Prostate gland (tissue), 2 donors: ENCODE data around the gene TBC1D22A.

Experiments used
- CTCF ChIP-seq, 4 experiments: fragments of 200-600 bp in 2 of 4; fragments of 450-650 bp in 2 of 4; sonication (generic) in 2 of 4; IDR thresholded peaks; 1 replicate in 3 of 4; 2 replicates in 1 of 4; pipeline ENCODE4 v1.5.1; 2016 to 2019; ENCODE audit warnings: antibody characterized with exemption in 4 of 4, mild to moderate bottlenecking in 2 of 4, moderate library complexity in 2 of 4
- POLR2A ChIP-seq: fragments of 450-650 bp; IDR thresholded peaks from one replicate; pipeline ENCODE4 v1.6.1; 2016; ENCODE audit warnings: antibody characterized with exemption, mild to moderate bottlenecking

- TF ChIP-seq CTCF (IDR thresholded peaks at IDR 0.05) (no peak), POLR2A (no peak)
Measured at GRCh38 chr22:47151490-47151889, 389.0 kb downstream of the TBC1D22A start.
